Stimulated activated memory B cell treated with anti-CD40 and anti-IgM and Interleukin-4, amounts not matched to agents 10 μg/mL and 1 μg/mL and 100 μg/mL, for 72 hours (primary cell): Measurements from ENCODE around the gene LBX1.
A peak's percentile ranks its signal among the peaks of the same experiment; 100 is the strongest.

Experiments used
- ATAC-seq: fragments of 150-1000 bp; cut with Tn5 transposase; 2 replicates; pipeline ENCODE4 v1.10.0; 2021
- H3K27ac Mint-ChIP-seq: one replicate; pipeline ENCODE4 v1.8.0; 2022; ENCODE audit warnings: mild to moderate bottlenecking, mixed read lengths
- H3K27me3 Mint-ChIP-seq: one replicate; pipeline ENCODE4 v1.8.0; 2022; ENCODE audit warnings: mixed read lengths
- H3K36me3 Mint-ChIP-seq: one replicate; pipeline ENCODE4 v1.8.0; 2022; ENCODE audit warnings: mixed read lengths
- H3K4me1 Mint-ChIP-seq: one replicate; pipeline ENCODE4 v1.8.0; 2022; ENCODE audit warnings: mixed read lengths
- H3K4me3 Mint-ChIP-seq: one replicate; pipeline ENCODE4 v1.8.0; 2022; ENCODE audit warnings: mild to moderate bottlenecking, moderate library complexity, mixed read lengths
- H3K9me3 Mint-ChIP-seq: one replicate; pipeline ENCODE4 v1.8.0; 2022; ENCODE audit warnings: mixed read lengths

Gene LBX1

GRCh38 chr10:101257491-101257890 lies 28.2 kb upstream of the LBX1 start:
- Mint-ChIP-seq H3K9me3 (peaks cover 3% of the 10 kb centered on the region), H3K27ac (no peak overlapping the region), H3K36me3 (no peaks in the 10 kb centered on the region), H3K4me3 (no peak overlapping the region), H3K27me3 (peaks cover 57% of the 10 kb centered on the region), H3K4me1 (no peaks in the 10 kb centered on the region)
- ATAC-seq, result no peak

DNA sequence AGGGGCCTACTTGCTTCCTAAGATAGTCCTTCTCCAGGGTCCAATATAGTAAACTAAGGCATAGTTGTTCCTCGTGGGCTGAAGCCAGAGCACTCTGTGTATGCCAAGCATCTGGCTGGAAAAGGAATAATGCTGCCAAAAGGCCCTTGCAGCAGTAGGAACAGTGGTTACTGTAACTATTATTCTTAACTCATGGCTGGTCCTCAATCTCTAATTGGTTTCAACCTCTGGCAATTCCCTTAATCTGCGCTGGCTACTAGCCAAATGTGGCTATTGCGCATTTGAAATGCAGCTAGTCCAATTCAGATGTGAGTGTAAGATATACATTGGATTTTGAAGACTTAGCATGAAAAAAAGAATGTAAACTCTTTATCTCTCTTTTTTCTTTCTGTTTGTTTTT lies 27.8 kb upstream of the LBX1 start:
- no peak overlapping the region for H3K4me3 Mint-ChIP-seq

GRCh38 chr10:101256387-101256786 lies 27.1 kb upstream of the LBX1 start:
- H3K27me3 Mint-ChIP-seq, result peaks cover 46% of the 10 kb centered on the region
- no peaks in the 10 kb centered on the region for H3K4me1 Mint-ChIP-seq
- no peaks in the 10 kb centered on the region for H3K36me3 Mint-ChIP-seq
- H3K27ac Mint-ChIP-seq, result no peak overlapping the region
- no peak for ATAC-seq
- H3K4me3 Mint-ChIP-seq, result no peak overlapping the region
- H3K9me3 Mint-ChIP-seq, result peaks cover 3% of the 10 kb centered on the region

More for the DNA sequence above, 27.8 kb upstream of the LBX1 start:
- no peaks in the 10 kb centered on the region for H3K4me1 Mint-ChIP-seq
- H3K9me3 Mint-ChIP-seq, result peaks cover 3% of the 10 kb centered on the region
- ATAC-seq, result no peak
- peaks cover 53% of the 10 kb centered on the region for H3K27me3 Mint-ChIP-seq
- no peak overlapping the region for H3K27ac Mint-ChIP-seq
- no peaks in the 10 kb centered on the region for H3K36me3 Mint-ChIP-seq

DNA sequence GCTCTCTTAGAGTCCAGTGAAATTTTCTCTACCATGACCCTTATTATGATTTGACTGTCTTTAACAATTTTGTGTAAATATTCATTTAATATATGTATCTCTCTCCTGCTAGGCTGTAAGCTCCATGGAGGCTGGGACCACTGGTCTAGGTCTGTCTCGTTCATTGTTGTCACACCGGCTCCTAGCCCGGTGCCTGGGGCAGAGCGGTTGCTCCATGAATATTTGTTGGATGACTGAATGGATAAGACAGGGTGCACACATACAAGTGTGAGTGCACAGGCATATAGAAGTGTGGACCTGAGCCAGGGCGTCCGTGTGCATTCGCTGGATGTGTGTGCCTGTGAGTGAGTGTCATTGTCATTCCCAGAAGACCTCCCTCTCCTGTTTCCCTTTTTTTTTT lies 20.9 kb upstream of the LBX1 start:
- no peak for ATAC-seq
- no peak overlapping the region for H3K4me3 Mint-ChIP-seq
- no peak overlapping the region for H3K27ac Mint-ChIP-seq
- H3K9me3 Mint-ChIP-seq, result no peaks in the 10 kb centered on the region
- no peaks in the 10 kb centered on the region for H3K4me1 Mint-ChIP-seq
- no peaks in the 10 kb centered on the region for H3K36me3 Mint-ChIP-seq
- peaks cover 60% of the 10 kb centered on the region for H3K27me3 Mint-ChIP-seq

DNA sequence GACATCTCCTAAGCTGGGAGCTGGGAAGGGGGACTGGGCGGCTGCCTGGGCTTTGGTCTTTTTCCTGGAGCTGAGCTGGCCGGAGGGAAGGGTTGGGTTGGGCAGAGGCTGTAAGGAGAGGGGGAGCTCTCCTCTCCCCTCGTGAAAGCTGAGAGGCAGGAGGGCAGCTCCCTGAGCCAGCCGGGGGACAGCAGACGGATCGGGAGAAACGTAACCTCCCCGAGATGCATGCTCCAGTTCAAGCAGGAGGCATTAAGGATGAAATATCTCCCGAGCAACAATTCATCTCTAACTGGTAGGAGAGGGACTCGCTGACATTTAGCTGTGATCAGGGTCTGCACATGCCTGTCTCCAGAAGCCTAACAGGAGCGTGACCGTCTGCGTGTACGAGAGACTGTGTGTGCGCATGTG lies 19.9 kb upstream of the LBX1 start:
- H3K36me3 Mint-ChIP-seq, result no peaks in the 10 kb centered on the region
- H3K9me3 Mint-ChIP-seq, result no peaks in the 10 kb centered on the region
- H3K27ac Mint-ChIP-seq, result no peak overlapping the region
- H3K4me3 Mint-ChIP-seq, result no peak overlapping the region
- no peaks in the 10 kb centered on the region for H3K4me1 Mint-ChIP-seq
- no peak for ATAC-seq
- peaks cover 60% of the 10 kb centered on the region for H3K27me3 Mint-ChIP-seq

GRCh38 chr10:101246639-101247038 lies 17.4 kb upstream of the LBX1 start:
- Mint-ChIP-seq H3K9me3 (no peaks in the 10 kb centered on the region), H3K4me3 (no peak overlapping the region), H3K4me1 (no peaks in the 10 kb centered on the region), H3K36me3 (no peaks in the 10 kb centered on the region), H3K27ac (no peak overlapping the region), H3K27me3 (peaks cover 62% of the 10 kb centered on the region)
- no peak for ATAC-seq

GRCh38 chr10:101244321-101245050 lies 15.2 kb upstream of the LBX1 start:
- H3K4me1 Mint-ChIP-seq, result no peaks in the 10 kb centered on the region
- H3K27me3 Mint-ChIP-seq, result peaks cover 67% of the 10 kb centered on the region

GRCh38 chr10:101241840-101242707 lies 12.8 kb upstream of the LBX1 start:
- Mint-ChIP-seq H3K27me3 (peaks cover 77% of the 10 kb centered on the region), H3K4me3 (no peak overlapping the region), H3K36me3 (no peaks in the 10 kb centered on the region), H3K4me1 (peaks cover 9% of the 10 kb centered on the region), H3K27ac (no peak overlapping the region), H3K9me3 (no peaks in the 10 kb centered on the region)
- ATAC-seq, result no peak

More at GRCh38 chr10:101244321-101245050, 15.2 kb upstream of the LBX1 start:
- H3K27ac Mint-ChIP-seq, result no peak overlapping the region
- H3K4me3 Mint-ChIP-seq, result no peak overlapping the region
- ATAC-seq, result no peak
- H3K36me3 Mint-ChIP-seq, result no peaks in the 10 kb centered on the region
- H3K9me3 Mint-ChIP-seq, result no peaks in the 10 kb centered on the region

GRCh38 chr10:101238732-101239105 lies 9.5 kb upstream of the LBX1 start:
- Mint-ChIP-seq H3K4me1 (peaks cover 29% of the 10 kb centered on the region), H3K4me3 (no peak overlapping the region), H3K27me3 (peaks cover 79% of the 10 kb centered on the region), H3K27ac (no peak overlapping the region), H3K36me3 (no peaks in the 10 kb centered on the region), H3K9me3 (no peaks in the 10 kb centered on the region)
- ATAC-seq, result no peak

DNA sequence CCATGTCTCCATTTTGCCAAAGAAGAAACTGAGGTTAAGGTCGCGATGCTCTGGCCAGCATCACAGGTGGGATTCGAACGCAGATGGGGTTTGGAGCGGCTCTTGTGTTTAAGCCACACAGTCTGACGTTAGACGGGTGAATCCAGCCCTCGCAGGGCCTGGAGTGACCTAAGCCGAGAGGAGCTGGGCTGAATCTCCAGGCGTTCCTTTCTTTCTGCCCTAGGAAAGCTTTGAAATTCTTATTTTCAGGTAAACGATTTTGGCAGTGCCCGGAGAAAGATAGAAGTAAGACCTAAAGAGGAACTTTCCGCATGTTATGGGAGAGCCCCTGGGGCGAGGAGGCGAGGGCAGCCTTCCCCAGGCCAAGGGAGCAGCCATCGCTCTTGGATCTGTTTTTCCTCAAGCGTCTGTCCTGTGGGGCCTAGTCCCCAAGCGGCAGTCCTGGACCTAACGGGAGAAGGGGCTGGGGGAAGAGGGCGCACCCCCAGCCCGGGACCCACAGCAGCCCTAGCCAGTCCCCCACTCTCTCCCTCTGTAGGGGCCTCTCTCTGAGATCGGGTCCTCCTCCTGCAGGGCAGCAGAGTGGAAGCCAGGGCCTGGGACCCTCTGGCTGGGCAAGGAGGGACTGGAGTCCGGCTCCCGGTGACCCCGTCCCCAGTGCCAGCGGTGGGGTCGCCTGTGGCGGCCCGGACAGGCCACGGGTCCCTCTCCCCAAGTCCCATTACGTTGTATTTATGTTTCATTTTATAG lies 8.9 kb upstream of the LBX1 start:
- H3K9me3 Mint-ChIP-seq, result no peaks in the 10 kb centered on the region
- no peaks in the 10 kb centered on the region for H3K36me3 Mint-ChIP-seq
- peaks cover 80% of the 10 kb centered on the region for H3K27me3 Mint-ChIP-seq
- peaks cover 29% of the 10 kb centered on the region for H3K4me1 Mint-ChIP-seq
- no peak overlapping the region for H3K27ac Mint-ChIP-seq
- no peak for ATAC-seq
- no peak overlapping the region for H3K4me3 Mint-ChIP-seq

DNA sequence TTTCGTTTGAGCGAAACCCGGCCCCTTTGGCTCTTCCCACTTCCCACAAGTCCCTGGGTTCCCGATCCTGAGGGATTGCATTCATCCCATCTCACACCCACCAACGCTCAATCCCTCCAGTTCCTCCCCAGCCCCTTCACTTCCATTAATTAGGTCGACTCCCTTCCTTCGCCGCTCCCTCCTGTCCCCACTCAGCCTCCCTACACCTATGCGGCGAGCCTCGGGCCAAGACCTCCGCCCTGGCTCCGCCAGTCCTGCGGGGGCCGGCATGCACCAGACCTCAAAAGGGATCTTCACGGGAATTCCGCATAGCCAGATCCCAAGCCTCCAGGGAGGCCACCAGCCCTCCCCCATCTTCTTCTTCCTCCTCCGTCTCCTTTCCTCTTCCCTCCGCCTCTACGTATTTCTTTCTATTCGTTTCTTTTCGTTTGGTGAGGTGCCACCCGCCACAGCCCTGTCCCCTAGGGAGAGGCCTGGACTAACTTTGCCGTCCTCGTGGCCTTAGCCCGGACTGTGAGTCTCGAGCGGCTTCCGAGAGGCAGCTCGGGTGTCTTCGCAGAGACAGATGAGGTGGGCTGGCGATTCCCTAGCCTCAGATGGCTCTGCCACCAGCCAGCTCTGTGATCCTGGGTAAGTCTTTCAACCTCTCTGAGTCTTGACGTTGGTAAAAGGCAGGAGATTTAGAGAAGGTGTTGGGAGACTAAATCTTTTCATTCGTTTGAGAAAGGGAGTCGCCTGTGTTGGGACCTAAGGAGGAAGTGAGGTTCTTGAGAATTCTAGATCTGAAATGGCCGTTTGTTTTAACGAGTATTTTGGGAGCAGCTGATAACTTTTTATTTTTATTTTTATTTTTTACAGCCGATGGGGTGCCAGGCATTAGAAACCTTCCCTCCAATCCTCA lies 8.1 kb upstream of the LBX1 start:
- H3K4me1 Mint-ChIP-seq, result peaks cover 29% of the 10 kb centered on the region
- H3K36me3 Mint-ChIP-seq, result no peaks in the 10 kb centered on the region
- H3K9me3 Mint-ChIP-seq, result no peaks in the 10 kb centered on the region
- H3K27ac Mint-ChIP-seq, result peak overlapping the region; percentile 17
- H3K27me3 Mint-ChIP-seq, result peaks cover 82% of the 10 kb centered on the region
- H3K4me3 Mint-ChIP-seq, result peak overlapping the region; percentile 65
- no peak for ATAC-seq

- no peak overlapping the region for H3K27ac Mint-ChIP-seq
- peaks cover 29% of the 10 kb centered on the region for H3K4me1 Mint-ChIP-seq
- no peaks in the 10 kb centered on the region for H3K36me3 Mint-ChIP-seq
- H3K4me3 Mint-ChIP-seq, result peak overlapping the region; percentile 65
- no peak for ATAC-seq
- H3K27me3 Mint-ChIP-seq, result peaks cover 90% of the 10 kb centered on the region
- no peaks in the 10 kb centered on the region for H3K9me3 Mint-ChIP-seq
Observed at GRCh38 chr10:101236376-101237080, 7.3 kb upstream of the LBX1 start.

DNA sequence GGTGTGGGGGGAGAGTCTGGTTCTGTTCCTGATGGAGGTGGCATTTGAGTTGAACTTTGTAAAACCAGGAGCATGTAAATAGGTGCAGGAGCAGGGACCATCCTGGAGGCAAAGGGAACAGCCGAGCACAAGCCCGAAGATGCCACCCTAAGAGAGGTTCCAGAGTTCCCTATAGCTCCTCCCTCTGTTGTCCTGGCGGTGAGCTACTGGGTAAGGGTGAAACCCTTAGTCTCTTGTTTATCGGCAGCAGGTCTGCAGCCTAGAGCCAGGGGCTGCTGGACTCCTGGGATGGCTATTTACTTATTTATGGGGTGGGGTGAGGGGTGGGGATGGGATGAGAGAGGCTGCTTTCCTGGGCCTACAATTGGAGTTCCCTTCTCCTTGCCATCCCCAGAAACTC lies 6.5 kb upstream of the LBX1 start:
- Mint-ChIP-seq H3K4me3 (no peak overlapping the region), H3K27ac (no peak overlapping the region), H3K27me3 (peaks cover 91% of the 10 kb centered on the region), H3K9me3 (no peaks in the 10 kb centered on the region), H3K4me1 (peaks cover 29% of the 10 kb centered on the region), H3K36me3 (no peaks in the 10 kb centered on the region)
- no peak for ATAC-seq

DNA sequence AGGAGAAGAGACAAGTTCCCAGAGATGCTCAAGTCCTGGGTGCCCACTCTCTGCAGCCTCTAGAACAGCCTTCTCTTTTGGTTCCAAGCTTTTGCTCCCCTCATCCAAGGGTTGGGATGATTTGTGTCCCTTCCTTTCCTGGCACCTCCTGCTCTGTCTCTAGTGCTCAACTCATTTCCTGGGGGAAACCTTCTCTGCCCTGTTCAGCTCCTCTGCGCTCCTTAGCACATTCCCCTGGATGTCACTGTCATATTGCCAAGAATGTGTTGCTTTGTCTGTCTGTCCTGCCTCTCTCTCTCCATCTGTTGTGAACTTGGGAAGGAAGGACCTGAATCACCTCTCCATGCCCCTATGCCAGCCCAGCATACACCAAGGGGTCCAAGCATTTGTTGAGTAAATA lies 5.1 kb upstream of the LBX1 start:
- Mint-ChIP-seq H3K4me3 (no peak overlapping the region), H3K4me1 (peaks cover 39% of the 10 kb centered on the region), H3K9me3 (no peaks in the 10 kb centered on the region), H3K27me3 (peaks cover 93% of the 10 kb centered on the region), H3K36me3 (no peaks in the 10 kb centered on the region), H3K27ac (no peak overlapping the region)
- ATAC-seq, result no peak
